NCI-H748 (cell line): Measurements from ENCODE around the gene LSM3.
A peak's percentile ranks its signal among the peaks of the same experiment; 100 is the strongest.

Source experiments
- DNase-seq: peaks from one replicate; lab custom pipeline; 2025; ENCODE audit not compliant: unreplicated experiment; lab: John Stamatoyannopoulos, UW

LSM3 gene

GRCh38 chr3:14194865-14195264 lies 16.2 kb downstream of the LSM3 start:
- DNase-seq, result no peak

- no peak for DNase-seq
Observed at GRCh38 chr3:14199641-14200040, 21.0 kb downstream of the LSM3 start.

GRCh38 chr3:14200276-14200675 lies 21.7 kb downstream of the LSM3 start:
- no peak for DNase-seq

GRCh38 chr3:14200841-14201240 lies 22.2 kb downstream of the LSM3 start:
- no peak for DNase-seq

- DNase-seq, result no peak
Observed at GRCh38 chr3:14201940-14202684, 23.5 kb downstream of the LSM3 start.

GRCh38 chr3:14202874-14203520 lies 24.4 kb downstream of the LSM3 start:
- no peak for DNase-seq

GRCh38 chr3:14203521-14204079 lies 25.0 kb downstream of the LSM3 start:
- DNase-seq, result peak; percentile 52

GRCh38 chr3:14204515-14205284 lies 26.1 kb downstream of the LSM3 start:
- no peak for DNase-seq

GRCh38 chr3:14206548-14207177 lies 28.0 kb downstream of the LSM3 start:
- no peak for DNase-seq

- DNase-seq, result no peak
Observed at GRCh38 chr3:14208168-14208567, 29.6 kb downstream of the LSM3 start.

GRCh38 chr3:14208977-14209394 lies 30.4 kb downstream of the LSM3 start:
- DNase-seq, result no peak

GRCh38 chr3:14209581-14210289 lies 31.1 kb downstream of the LSM3 start:
- no peak for DNase-seq

- DNase-seq, result no peak
Observed at GRCh38 chr3:14210290-14210688, 31.7 kb downstream of the LSM3 start.

GRCh38 chr3:14210843-14211594 lies 32.4 kb downstream of the LSM3 start:
- no peak for DNase-seq

GRCh38 chr3:14211621-14212020 lies 33.0 kb downstream of the LSM3 start:
- DNase-seq, result no peak

GRCh38 chr3:14212032-14212431 lies 33.4 kb downstream of the LSM3 start:
- DNase-seq, result no peak

- no peak for DNase-seq
Observed at GRCh38 chr3:14213066-14213774, 34.6 kb downstream of the LSM3 start.

- no peak for DNase-seq
Observed at GRCh38 chr3:14214764-14215163, 36.1 kb downstream of the LSM3 start.
